HepG2 (cell line): Measurements from ENCODE around the gene BBS9. TPM values are rescaled to one million over a fixed set of nuclear protein-coding genes. Genes with fewer than 3 reads are reported as not detected.

Experiments used
- ARID5B ChIP-seq: IDR thresholded peaks from 2 replicates; pipeline ENCODE4 v1.4.0; 2020; ENCODE audit warnings: mild to moderate bottlenecking, missing genetic modification reagents
- ATF4 ChIP-seq, 2 experiments: fragments of 450-650 bp in 1 of 2; sonication (generic) in 1 of 2; formaldehyde crosslinking; IDR thresholded peaks; 2 replicates each; pipeline versions ENCODE4 v1.5.0 to v1.8.0; 2020 to 2022; ENCODE audit warnings: mild to moderate bottlenecking in 1 of 2, missing genetic modification reagents in 1 of 2
- CCDC6 ChIP-seq: sonication (generic); formaldehyde crosslinking; IDR thresholded peaks from 2 replicates; pipeline ENCODE4 v1.8.1; 2022; ENCODE audit warnings: mild to moderate bottlenecking, missing genetic modification reagents, moderate library complexity
- FOXA1 ChIP-seq, 2 experiments: fragments of 450-650 bp in 1 of 2; sonication (generic) in 1 of 2; formaldehyde crosslinking in 1 of 2; IDR thresholded peaks; 2 replicates each; pipeline versions ENCODE4 v1.4.0 to v1.6.1; 2016 to 2020; ENCODE audit warnings: missing genetic modification reagents in 1 of 2
- HHEX ChIP-seq: IDR thresholded peaks from 2 replicates; pipeline ENCODE4 v1.6.1; 2016; ENCODE audit warnings: control low read depth
- HOXA7 ChIP-seq: sonication (generic); formaldehyde crosslinking; IDR thresholded peaks from 2 replicates; pipeline ENCODE4 v1.8.1; 2022; ENCODE audit warnings: mild to moderate bottlenecking, missing genetic modification reagents, moderate library complexity
- KLF11 ChIP-seq: IDR thresholded peaks from 2 replicates; pipeline ENCODE4 v1.6.1; 2016; ENCODE audit warnings: missing compliant biosample characterization
- NKX3-1 ChIP-seq: sonication (generic); formaldehyde crosslinking; IDR thresholded peaks from 2 replicates; pipeline ENCODE4 v1.5.0; 2020; ENCODE audit warnings: missing genetic modification reagents
- RARA ChIP-seq: IDR thresholded peaks from 2 replicates; pipeline ENCODE4 v1.6.1; 2016; ENCODE audit warnings: missing genetic modification reagents, missing compliant biosample characterization
- REL ChIP-seq: sonication (generic); formaldehyde crosslinking; conservative IDR thresholded peaks from 2 replicates; pipeline ENCODE4 v1.8.0; 2022; ENCODE audit warnings: mild to moderate bottlenecking, missing genetic modification reagents, moderate library complexity
- SKI ChIP-seq: fragments of 450-650 bp; IDR thresholded peaks from one replicate; pipeline ENCODE4 v1.6.1; 2018; ENCODE audit warnings: mild to moderate bottlenecking; ENCODE audit not compliant: partially characterized antibody
- SNAPC2 ChIP-seq: sonication (generic); formaldehyde crosslinking; IDR thresholded peaks from 2 replicates; pipeline ENCODE4 v1.8.1; 2022; ENCODE audit warnings: mild to moderate bottlenecking, missing genetic modification reagents
- SOX6 ChIP-seq, 2 experiments: fragments of 450-650 bp in 1 of 2; sonication (generic) in 1 of 2; formaldehyde crosslinking in 1 of 2; IDR thresholded peaks; 2 replicates each; pipeline versions ENCODE4 v1.4.0 to v1.6.1; 2017 to 2020; ENCODE audit warnings: antibody characterized with exemption in 1 of 2, mild to moderate bottlenecking in 1 of 2, missing genetic modification reagents in 1 of 2
- TFAP4 ChIP-seq: sonication (generic); IDR thresholded peaks from 2 replicates; pipeline ENCODE4 v1.6.1; 2016; ENCODE audit warnings: low read depth, borderline replicate concordance
- ZNF12 ChIP-seq: sonication (generic); formaldehyde crosslinking; IDR thresholded peaks from 2 replicates; pipeline ENCODE4 v1.5.0; 2020; ENCODE audit warnings: missing genetic modification reagents
- ZNF256 ChIP-seq: sonication (generic); formaldehyde crosslinking; conservative IDR thresholded peaks from 2 replicates; pipeline ENCODE4 v1.4.0; 2020; ENCODE audit warnings: missing genetic modification reagents
- ZNF484 ChIP-seq: sonication (generic); formaldehyde crosslinking; IDR thresholded peaks from 2 replicates; pipeline ENCODE4 v1.5.1; 2020; ENCODE audit warnings: mild to moderate bottlenecking, low read depth, missing genetic modification reagents, borderline replicate concordance
- ZNF501 ChIP-seq: sonication (generic); formaldehyde crosslinking; IDR thresholded peaks from 2 replicates; pipeline ENCODE4 v1.5.1; 2020; ENCODE audit warnings: mild to moderate bottlenecking, moderate library complexity, missing genetic modification reagents
- polyA plus RNA-seq, 8 experiments: library from polyadenylated mRNA; depleted of rRNA in 3 of 8; stranded (reverse) in 7 of 8; unstranded in 1 of 8; fragments of >200 nt; fragmentation: Illumina TruSeq in 4 of 8; extraction: Trizol in 4 of 8; gene quantifications; 2 replicates each; pipeline versions ENCODE4 v1.2.1 to v1.2.3, GENCODE V29; 2011 to 2016; ENCODE audit warnings: low read depth in 4 of 8, missing spikeins in 1 of 8, mixed read lengths in 1 of 8; ENCODE audit not compliant: insufficient read depth in 1 of 8
- total RNA-seq, 5 experiments: library from RNA; depleted of rRNA; stranded (reverse); fragments of >200 nt; fragmentation: Illumina TruSeq; extraction: Trizol; gene quantifications; 2 replicates each; pipeline ENCODE4 v1.2.3, GENCODE V29; 2016; ENCODE audit warnings: low read depth in 1 of 5
- TF ChIP-seq, protein P1 (sequence below): IDR thresholded peaks from 2 replicates; pipeline ENCODE4 v1.6.1; 2016; ENCODE audit warnings: low read depth, missing genetic modification reagents, missing compliant biosample characterization

BBS9 gene
- total and polyA plus RNA-seq, 2 of the 13 experiments (the other 11 are each of a cell fraction or from before 2014, with no cell fraction given), result 5.1 to 7.8 TPM

DNA sequence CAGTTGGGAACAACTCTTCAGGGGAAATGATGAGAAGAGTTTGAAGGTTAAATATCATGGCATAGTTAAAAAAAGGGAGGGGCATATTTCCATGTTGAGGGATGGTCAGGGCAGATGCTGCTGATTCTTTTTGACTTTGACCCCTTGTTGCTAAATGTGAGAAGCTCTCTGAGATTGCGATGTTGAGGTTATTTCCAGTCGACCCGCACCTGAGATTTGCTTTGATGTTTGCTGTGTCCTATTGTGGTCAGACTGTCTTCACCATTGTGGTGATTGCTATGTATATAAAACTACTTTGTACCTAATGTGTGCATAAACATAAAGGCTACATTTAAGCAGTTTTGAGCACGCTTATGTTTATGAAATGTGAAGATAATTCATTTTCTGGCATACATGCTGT is 90.9 kb downstream of the BBS9 start (continued):
- TF ChIP-seq RARA (CRISPR knock-in tag) (peak; percentile 45), SKI (peak; percentile 37), ZNF501 (CRISPR knock-in tag) (no peak), FOXA1 (IDR thresholded peaks at IDR 0.05) (no peak), FOXA1 (CRISPR knock-in tag; IDR thresholded peaks at IDR 0.05) (peak; percentile 26; the same call in 1 of the 2 replicates), HHEX (0 out of 2 replicates have a peak, but pooled peaks have one; percentile 34), ZNF484 (CRISPR knock-in tag) (no peak), KLF11 (CRISPR knock-in tag) (no peak), TFAP4 (peak; percentile 10; the same call in 1 of the 2 replicates), SOX6 (IDR thresholded peaks at IDR 0.05) (no peak), SOX6 (CRISPR knock-in tag; IDR thresholded peaks at IDR 0.05) (peak; percentile 90), ATF4 (CRISPR knock-in tag; IDR thresholded peaks at IDR 0.05) (0 out of 4 replicates have a peak, but pooled peaks of 1 of the 2 experiments have one; percentile 26), CCDC6 (CRISPR knock-in tag) (no peak), HOXA7 (no peak), ARID5B (peak; percentile 90), ZNF12 (CRISPR knock-in tag) (no peak), ZNF256 (no peak), REL (CRISPR knock-in tag) (no peak), NKX3-1 (CRISPR knock-in tag) (no peak), SNAPC2 (CRISPR knock-in tag) (peak; percentile 78; the same call in 1 of the 2 replicates)
- TF ChIP-seq, protein P1, sequence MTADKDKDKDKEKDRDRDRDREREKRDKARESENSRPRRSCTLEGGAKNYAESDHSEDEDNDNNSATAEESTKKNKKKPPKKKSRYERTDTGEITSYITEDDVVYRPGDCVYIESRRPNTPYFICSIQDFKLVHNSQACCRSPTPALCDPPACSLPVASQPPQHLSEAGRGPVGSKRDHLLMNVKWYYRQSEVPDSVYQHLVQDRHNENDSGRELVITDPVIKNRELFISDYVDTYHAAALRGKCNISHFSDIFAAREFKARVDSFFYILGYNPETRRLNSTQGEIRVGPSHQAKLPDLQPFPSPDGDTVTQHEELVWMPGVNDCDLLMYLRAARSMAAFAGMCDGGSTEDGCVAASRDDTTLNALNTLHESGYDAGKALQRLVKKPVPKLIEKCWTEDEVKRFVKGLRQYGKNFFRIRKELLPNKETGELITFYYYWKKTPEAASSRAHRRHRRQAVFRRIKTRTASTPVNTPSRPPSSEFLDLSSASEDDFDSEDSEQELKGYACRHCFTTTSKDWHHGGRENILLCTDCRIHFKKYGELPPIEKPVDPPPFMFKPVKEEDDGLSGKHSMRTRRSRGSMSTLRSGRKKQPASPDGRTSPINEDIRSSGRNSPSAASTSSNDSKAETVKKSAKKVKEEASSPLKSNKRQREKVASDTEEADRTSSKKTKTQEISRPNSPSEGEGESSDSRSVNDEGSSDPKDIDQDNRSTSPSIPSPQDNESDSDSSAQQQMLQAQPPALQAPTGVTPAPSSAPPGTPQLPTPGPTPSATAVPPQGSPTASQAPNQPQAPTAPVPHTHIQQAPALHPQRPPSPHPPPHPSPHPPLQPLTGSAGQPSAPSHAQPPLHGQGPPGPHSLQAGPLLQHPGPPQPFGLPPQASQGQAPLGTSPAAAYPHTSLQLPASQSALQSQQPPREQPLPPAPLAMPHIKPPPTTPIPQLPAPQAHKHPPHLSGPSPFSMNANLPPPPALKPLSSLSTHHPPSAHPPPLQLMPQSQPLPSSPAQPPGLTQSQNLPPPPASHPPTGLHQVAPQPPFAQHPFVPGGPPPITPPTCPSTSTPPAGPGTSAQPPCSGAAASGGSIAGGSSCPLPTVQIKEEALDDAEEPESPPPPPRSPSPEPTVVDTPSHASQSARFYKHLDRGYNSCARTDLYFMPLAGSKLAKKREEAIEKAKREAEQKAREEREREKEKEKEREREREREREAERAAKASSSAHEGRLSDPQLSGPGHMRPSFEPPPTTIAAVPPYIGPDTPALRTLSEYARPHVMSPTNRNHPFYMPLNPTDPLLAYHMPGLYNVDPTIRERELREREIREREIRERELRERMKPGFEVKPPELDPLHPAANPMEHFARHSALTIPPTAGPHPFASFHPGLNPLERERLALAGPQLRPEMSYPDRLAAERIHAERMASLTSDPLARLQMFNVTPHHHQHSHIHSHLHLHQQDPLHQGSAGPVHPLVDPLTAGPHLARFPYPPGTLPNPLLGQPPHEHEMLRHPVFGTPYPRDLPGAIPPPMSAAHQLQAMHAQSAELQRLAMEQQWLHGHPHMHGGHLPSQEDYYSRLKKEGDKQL (CRISPR knock-in tag), result no peak
